K562 (cell line): ENCODE measurements around the gene WNT16. TPM values are rescaled to one million over a fixed set of nuclear protein-coding genes. Genes with fewer than 3 reads are reported as not detected.

Experiments
- ATAC-seq: fragments of 200-7000 bp; cut with Tn5 transposase; 3 replicates; pipeline ENCODE4 v1.9.1; 2020; ENCODE audit warnings: moderate library complexity
- BruUV-seq: library from RNA; stranded (reverse); fragments of 400-500 nt; replicated peaks from 2 replicates; lab custom pipeline; 2021; lab: Mats Ljungman, UMichigan
- CTCF ChIA-PET: fragments of 300-600 bp; formaldehyde crosslinking; extraction: SDS; loops from one replicate; lab custom pipeline; 2021; ENCODE audit warnings: low intra/inter-chr PET ratio; lab: Yijun Ruan, JAX
- POLR2A ChIA-PET: fragments of 300-600, 350-650 bp; sonication (Branson Sonifier 250); formaldehyde crosslinking; extraction: SDS; loops from one replicate; lab custom pipeline; 2021; ENCODE audit warnings: antibody characterized with exemption, inconsistent platforms; lab: Yijun Ruan, JAX
- DNase-seq, 4 experiments: peaks; one replicate each; pipeline versions ENCODE4 v3.0.0 to v3.0.0-alpha.2; 2011 to 2018; ENCODE audit warnings: low spot score in 3 of 4, mixed read lengths in 3 of 4; ENCODE audit errors: extremely low read depth in 1 of 4
- FAIRE-seq: peaks from 2 replicates; lab custom pipeline; 2011; peaks lifted over from hg19 to GRCh38; lab: Jason Lieb, UNC
- H2AFZ ChIP-seq: 2 replicates; pipeline ENCODE4 v1.6.0; 2011; ENCODE audit warnings: low read depth, low read length, control low read depth, inconsistent platforms
- H3K27ac ChIP-seq: fragments of 200-600 bp; 3 replicates; pipeline ENCODE4 v1.8.0; 2011; ENCODE audit warnings: low read depth, mild to moderate bottlenecking, control low read depth, inconsistent platforms, low read length, moderate library complexity, mixed read lengths; ENCODE audit errors: extremely low read depth
- H3K27me3 ChIP-seq, 2 experiments: fragments of 300-600 bp in 1 of 2; 2 replicates in 1 of 2; 3 replicates in 1 of 2; pipeline versions ENCODE4 v1.6.0 to v1.8.0; 2011; ENCODE audit warnings: inconsistent platforms in 2 of 2, low read length in 2 of 2, mild to moderate bottlenecking in 1 of 2, mixed read lengths in 1 of 2, moderate library complexity in 1 of 2; ENCODE audit not compliant: control insufficient read depth in 2 of 2, insufficient read depth in 2 of 2
- H3K36me3 ChIP-seq: fragments of 300-600 bp; 3 replicates; pipeline ENCODE4 v1.8.0; 2011; ENCODE audit warnings: mild to moderate bottlenecking, low read length, inconsistent platforms; ENCODE audit not compliant: control insufficient read depth, insufficient read depth
- H3K4me1 ChIP-seq, 2 experiments: fragments of 200-600 bp in 1 of 2; replicated peaks in 1 of 2; 2 replicates in 1 of 2; 3 replicates in 1 of 2; pipeline versions ENCODE4 v1.5.1 to v1.8.0; 2011; ENCODE audit warnings: inconsistent platforms in 2 of 2, low read length in 2 of 2, mild to moderate bottlenecking in 1 of 2, mixed read lengths in 1 of 2, moderate library complexity in 1 of 2; ENCODE audit not compliant: control insufficient read depth in 2 of 2, insufficient read depth in 2 of 2
- H3K4me2 ChIP-seq: 2 replicates; pipeline ENCODE4 v1.6.1; 2011; ENCODE audit warnings: low read length, control low read depth, inconsistent platforms, mixed read lengths; ENCODE audit not compliant: insufficient read depth
- H3K4me3 ChIP-seq: fragments of 200-600 bp; sonication (generic), shearing (Covaris generic); 2 replicates; pipeline ENCODE4 v1.5.1; 2016; ENCODE audit warnings: control low read depth, inconsistent platforms
- H3K79me2 ChIP-seq: fragments of 200-600 bp; 3 replicates; pipeline ENCODE4 v1.8.0; 2011; ENCODE audit warnings: low read length, inconsistent platforms; ENCODE audit not compliant: control insufficient read depth, insufficient read depth
- H3K9ac ChIP-seq, 2 experiments: 2 replicates each; pipeline versions ENCODE4 v1.6.0 to v1.6.1; 2011; ENCODE audit warnings: low read depth in 2 of 2, low read length in 2 of 2, control low read depth in 1 of 2, inconsistent platforms in 1 of 2, mild to moderate bottlenecking in 1 of 2, mixed read lengths in 1 of 2; ENCODE audit not compliant: insufficient read depth in 1 of 2
- H3K9me1 ChIP-seq: one replicate; pipeline ENCODE4 v1.6.0; 2011; ENCODE audit warnings: inconsistent platforms, mild to moderate bottlenecking, low read length, moderate library complexity; ENCODE audit not compliant: control insufficient read depth, insufficient read depth
- H3K9me3 ChIP-seq: replicated peaks from 2 replicates; pipeline ENCODE4 v1.5.1; 2011; ENCODE audit warnings: low read depth, low read length, inconsistent platforms; ENCODE audit not compliant: control insufficient read depth, insufficient read depth
- H4K20me1 ChIP-seq: replicated peaks from 2 replicates; pipeline ENCODE4 v1.6.1; 2011; ENCODE audit warnings: low read length, inconsistent platforms, mixed read lengths; ENCODE audit not compliant: control insufficient read depth, insufficient read depth
- BMI1 ChIP-seq: fragments of 150-350 bp; IDR thresholded peaks from 2 replicates; pipeline ENCODE4 v1.6.1; 2014; ENCODE audit warnings: low read length
- CBX3 ChIP-seq, 2 experiments: IDR thresholded peaks; 1 replicate in 1 of 2; 2 replicates in 1 of 2; pipeline ENCODE4 v1.6.1; 2012; ENCODE audit warnings: inconsistent platforms in 2 of 2, low read length in 2 of 2, borderline replicate concordance in 1 of 2, control low read depth in 1 of 2
- E4F1 ChIP-seq: fragments of 250-450 bp; sonication (Bioruptor Pico); IDR thresholded peaks from 2 replicates; pipeline ENCODE4 v1.5.0; 2021; ENCODE audit warnings: mild to moderate bottlenecking, borderline replicate concordance
- KDM4B ChIP-seq, 2 experiments: fragments of 450-650 bp in 1 of 2; sonication (generic) in 1 of 2; IDR thresholded peaks; 2 replicates each; pipeline ENCODE4 v1.6.1; 2016 to 2017; ENCODE audit warnings: borderline replicate concordance in 2 of 2, antibody characterized with exemption in 1 of 2, low read depth in 1 of 2, mild to moderate bottlenecking in 1 of 2
- MIER1 ChIP-seq: fragments of 450-650 bp; IDR thresholded peaks from 2 replicates; pipeline ENCODE4 v1.6.1; 2016; ENCODE audit warnings: antibody characterized with exemption, mild to moderate bottlenecking, low read depth
- NUFIP1 ChIP-seq: fragments of 450-650 bp; IDR thresholded peaks from 2 replicates; pipeline ENCODE4 v1.6.1; 2018; ENCODE audit not compliant: partially characterized antibody
- PHTF2 ChIP-seq: fragments of 250-450 bp; sonication (Bioruptor Pico); IDR thresholded peaks from 2 replicates; pipeline ENCODE4 v1.5.0; 2021; ENCODE audit warnings: mild to moderate bottlenecking
- PML ChIP-seq: IDR thresholded peaks from 2 replicates; pipeline ENCODE4 v1.6.1; 2012; ENCODE audit warnings: low read length, inconsistent platforms
- RBM17 ChIP-seq: fragments of 200-400 bp; formaldehyde crosslinking; IDR thresholded peaks from 2 replicates; pipeline ENCODE4 v1.6.1; 2017; ENCODE audit warnings: low read depth, mild to moderate bottlenecking, low read length, borderline replicate concordance
- SMARCE1 ChIP-seq: fragments of 450-650 bp; IDR thresholded peaks from 2 replicates; pipeline ENCODE4 v1.7.1; 2016; ENCODE audit warnings: mild to moderate bottlenecking
- STAT6 ChIP-seq: sonication (generic); formaldehyde crosslinking; IDR thresholded peaks from 2 replicates; pipeline ENCODE4 v1.8.1; 2023; ENCODE audit warnings: mild to moderate bottlenecking, missing genetic modification reagents
- TCF15 ChIP-seq: fragments of 250-450 bp; sonication (Bioruptor Pico); IDR thresholded peaks from 2 replicates; pipeline ENCODE4 v1.8.0; 2022; ENCODE audit warnings: moderate library complexity, mild to moderate bottlenecking, inconsistent platforms
- TRIM24 ChIP-seq, 2 experiments: fragments of 450-650 bp; IDR thresholded peaks; 2 replicates each; pipeline ENCODE4 v1.6.1; 2016
- TRIM28 ChIP-seq: fragments of 450-650 bp; IDR thresholded peaks from 2 replicates; pipeline ENCODE4 v1.6.1; 2017
- U2AF1 ChIP-seq: fragments of 200-400 bp; formaldehyde crosslinking; optimal IDR thresholded peaks from 2 replicates; pipeline ENCODE3; 2017; ENCODE audit warnings: mild to moderate bottlenecking, low read depth, low read length, moderate library complexity
- ZBTB1 ChIP-seq: sonication (generic); formaldehyde crosslinking; IDR thresholded peaks from 2 replicates; pipeline ENCODE4 v1.8.1; 2023; ENCODE audit warnings: missing genetic modification reagents, low read depth, mild to moderate bottlenecking, borderline replicate concordance
- WGBS: fragments of 100-300 bp; shearing (Covaris generic); methylation state at CpG from one replicate; pipeline ENCODE4 v1.1.6; 2016; ENCODE audit warnings: low coverage, mixed read lengths; ENCODE audit not compliant: insufficient coverage; ENCODE audit errors: missing lambda C conversion rate; 5-methylcytosine and 5-hydroxymethylcytosine counted together
- in situ Hi-C: fragments of 300-500 bp; cut with MboI; formaldehyde crosslinking; loops from 4 replicates; pipeline ENCODE4 v1.15.0; 2018; ENCODE audit warnings: inconsistent platforms, mixed read lengths
- intact Hi-C: fragments of 100-400 bp; cut with micrococcal nuclease; formaldehyde crosslinking; loops from 2 replicates; pipeline ENCODE4 v1.14.2; 2022
- polyA plus RNA-seq, 8 experiments: library from polyadenylated mRNA; depleted of rRNA in 4 of 8; stranded (reverse) in 5 of 8; unstranded in 3 of 8; fragments of >200 nt; fragmentation: Nextera tagmentation in 2 of 8; fragmentation: Illumina TruSeq in 1 of 8; extraction: Ambion mirVana in 2 of 8; extraction: Trizol in 1 of 8; gene quantifications; 2 replicates each; pipeline versions ENCODE4 v1.2.1 to v1.2.3, GENCODE V29; 2011 to 2014; ENCODE audit warnings: inconsistent platforms in 1 of 8, missing spikeins in 1 of 8
- total RNA-seq, 7 experiments: library from RNA; depleted of rRNA in 6 of 7; stranded (reverse); fragments of >200 nt in 6 of 7; fragmentation: Illumina TruSeq in 2 of 7; extraction: Trizol in 2 of 7; gene quantifications; 2 replicates each; pipeline versions ENCODE4 v1.2.1 to v1.2.3, GENCODE V29; 2011 to 2021; ENCODE audit warnings: low replicate concordance in 1 of 7

Gene WNT16
- total and polyA plus RNA-seq, 9 of the 15 experiments (the other 6 are each of a cell fraction or from before 2014, with no cell fraction given), result 0.06 to 0.07 TPM; not detected in 7

GRCh38 chr7:121282129-121282528, 46.7 kb upstream of the WNT16 start:
- no peak overlapping the region for H3K4me2 ChIP-seq
- no peak overlapping the region for H3K4me3 ChIP-seq
- peaks cover 0 to 12% of the 10 kb centered on the region in 2 experiments; a peak in 2 of 5 replicates for H3K4me1 ChIP-seq
- peaks cover 16% of the 10 kb centered on the region for H3K9me3 ChIP-seq
- 97% methylated on average over 3 of the region's 3 CpGs for whole genome bisulfite sequencing
- ATAC-seq, result no peak
- no peaks in the 10 kb centered on the region for H3K9me1 ChIP-seq
- TF ChIP-seq STAT6 (CRISPR knock-in tag), result no peak
- TF ChIP-seq MIER1, result no peak
- TF ChIP-seq ZBTB1 (CRISPR knock-in tag), result no peak
- TF ChIP-seq PML, result no peak
- TF ChIP-seq SMARCE1, result no peak
- TF ChIP-seq PHTF2, result no peak
- no peak for TF ChIP-seq TCF15 (CRISPR knock-in tag)
- no peak for TF ChIP-seq E4F1
- TF ChIP-seq CBX3 (IDR thresholded peaks at IDR 0.05; ENCODE audit: borderline replicate concordance in 1 of 2, low read length in 2 of 2), result no peak
- TF ChIP-seq BMI1, result no peak
- no peak for TF ChIP-seq RBM17
- TF ChIP-seq NUFIP1, result no peak
- no peak for TF ChIP-seq TRIM28
- no peak for TF ChIP-seq U2AF1
- TF ChIP-seq KDM4B (IDR thresholded peaks at IDR 0.05; ENCODE audit: borderline replicate concordance in 2 of 2, low read depth in 1 of 2), result no peak
- no peak for TF ChIP-seq TRIM24 (IDR thresholded peaks at IDR 0.05)
- in situ Hi-C loops, result no loop called here
- H3K9ac ChIP-seq, result no peak overlapping the region
- no peak overlapping the region for H2AFZ ChIP-seq
- H3K36me3 ChIP-seq, result peaks cover 100% of the 10 kb centered on the region
- H3K79me2 ChIP-seq, result no peaks in the 10 kb centered on the region
- CTCF ChIA-PET, result no interaction called here
- no peak overlapping the region for H3K27ac ChIP-seq
- FAIRE-seq, result no peak
- POLR2A ChIA-PET, result no interaction called here
- H4K20me1 ChIP-seq, result no peaks in the 10 kb centered on the region
- no peak for DNase-seq
- no TSS peak for BruUV-seq
- H3K27me3 ChIP-seq, result no peaks in the 10 kb centered on the region
- intact Hi-C loops, result no loop called here
